Lung (tissue), 12 donors: ENCODE measurements around the gene KIFC1. TPM values are rescaled to one million over a fixed set of nuclear protein-coding genes. Genes with fewer than 3 reads are reported as not detected.

Source experiments
- ATAC-seq: fragments of 200-7000 bp; cut with Tn5 transposase; one replicate; pipeline ENCODE4 v1.9.1; 2020; ENCODE audit warnings: moderate number of reproducible peaks; ENCODE audit not compliant: insufficient read depth, low FRiP score
- DNase-seq, 3 donors: peaks; one replicate each; pipeline ENCODE4 v3.0.0-alpha.2; 2013 to 2017
- H3K27ac ChIP-seq, 2 donors: one replicate each; pipeline ENCODE4 v1.5.1; 2013; ENCODE audit warnings: mild to moderate bottlenecking in 2 of 2, moderate library complexity in 2 of 2, control low read depth in 1 of 2, inconsistent platforms in 1 of 2, low read depth in 1 of 2, low read length in 1 of 2
- H3K27me3 ChIP-seq, 3 donors: one replicate each; pipeline ENCODE4 v1.5.1; 2013; ENCODE audit warnings: low read length in 2 of 3; ENCODE audit not compliant: control insufficient read depth in 3 of 3, insufficient read depth in 3 of 3
- H3K36me3 ChIP-seq, 4 donors: one replicate each; pipeline ENCODE4 v1.5.1; 2013; ENCODE audit warnings: low read length in 4 of 4, mild to moderate bottlenecking in 1 of 4, moderate library complexity in 1 of 4; ENCODE audit not compliant: control insufficient read depth in 4 of 4, insufficient read depth in 4 of 4
- H3K4me1 ChIP-seq, 5 donors: one replicate each; pipeline ENCODE4 v1.5.1; 2013; ENCODE audit warnings: low read length in 5 of 5, mild to moderate bottlenecking in 2 of 5, moderate library complexity in 1 of 5; ENCODE audit not compliant: control insufficient read depth in 5 of 5, insufficient read depth in 5 of 5
- H3K4me3 ChIP-seq: one replicate; pipeline ENCODE4 v1.5.1; 2013; ENCODE audit warnings: mild to moderate bottlenecking, control low read depth, moderate library complexity
- H3K9ac ChIP-seq, 2 donors: one replicate each; pipeline ENCODE4 v1.5.1; 2013; ENCODE audit warnings: low read length in 2 of 2, control low read depth in 1 of 2; ENCODE audit not compliant: insufficient read depth in 1 of 2
- H3K9me3 ChIP-seq, 4 donors: one replicate each; pipeline ENCODE4 v1.5.1; 2013; ENCODE audit warnings: low read length in 3 of 4, mild to moderate bottlenecking in 1 of 4, moderate library complexity in 1 of 4; ENCODE audit not compliant: control insufficient read depth in 4 of 4, insufficient read depth in 3 of 4
- WGBS, 2 donors: extraction: QIAGEN DNeasy Blood & Tissue Kit; methylation state at CpG; one replicate each; pipeline ENCODE4 v1.1.7; 2013; 5-methylcytosine and 5-hydroxymethylcytosine counted together
- polyA plus RNA-seq, 2 donors: library from polyadenylated mRNA; stranded (reverse); fragments of 200-250 nt; gene quantifications; one replicate each; pipeline ENCODE4 v1.2.1, GENCODE V29; 2013
- total RNA-seq, 2 donors: library from RNA; depleted of rRNA in 1 of 2; stranded (reverse); fragments of >200 nt in 1 of 2; gene quantifications; one replicate each; pipeline ENCODE4 v1.2.1, GENCODE V29; 2014 to 2021
- TF ChIP-seq, protein P1 (sequence below): IDR thresholded peaks from 2 replicates; pipeline ENCODE4 v1.5.1; 2012; ENCODE audit warnings: mild to moderate bottlenecking; ENCODE audit errors: control extremely low read depth, extremely low read depth
- donor health status: control.
- donor health status: control.
- donor health status: Bipolar disorder and iron deficiency.
- donor health status: healthy.
- donor health status: DM: yes; HTN: yes; CAD: no.

The KIFC1 gene
- total and polyA plus RNA-seq, 4 donors: 2.1 to 4.4 (median 2.6) TPM

- H3K36me3 ChIP-seq: peaks cover 0 to 25% (median 10%) of the 10 kb centered on the region in 4 donors
- H3K27me3 ChIP-seq: no peaks in the 10 kb centered on the region
- H3K4me1 ChIP-seq: peaks cover 5 to 10% (median 6%) of the 10 kb centered on the region in 5 donors
- no peak for DNase-seq
- no peak overlapping the region for H3K4me3 ChIP-seq
- H3K27ac ChIP-seq: no peak overlapping the region
- H3K9me3 ChIP-seq: no peaks in the 10 kb centered on the region
- TF ChIP-seq, protein P1, sequence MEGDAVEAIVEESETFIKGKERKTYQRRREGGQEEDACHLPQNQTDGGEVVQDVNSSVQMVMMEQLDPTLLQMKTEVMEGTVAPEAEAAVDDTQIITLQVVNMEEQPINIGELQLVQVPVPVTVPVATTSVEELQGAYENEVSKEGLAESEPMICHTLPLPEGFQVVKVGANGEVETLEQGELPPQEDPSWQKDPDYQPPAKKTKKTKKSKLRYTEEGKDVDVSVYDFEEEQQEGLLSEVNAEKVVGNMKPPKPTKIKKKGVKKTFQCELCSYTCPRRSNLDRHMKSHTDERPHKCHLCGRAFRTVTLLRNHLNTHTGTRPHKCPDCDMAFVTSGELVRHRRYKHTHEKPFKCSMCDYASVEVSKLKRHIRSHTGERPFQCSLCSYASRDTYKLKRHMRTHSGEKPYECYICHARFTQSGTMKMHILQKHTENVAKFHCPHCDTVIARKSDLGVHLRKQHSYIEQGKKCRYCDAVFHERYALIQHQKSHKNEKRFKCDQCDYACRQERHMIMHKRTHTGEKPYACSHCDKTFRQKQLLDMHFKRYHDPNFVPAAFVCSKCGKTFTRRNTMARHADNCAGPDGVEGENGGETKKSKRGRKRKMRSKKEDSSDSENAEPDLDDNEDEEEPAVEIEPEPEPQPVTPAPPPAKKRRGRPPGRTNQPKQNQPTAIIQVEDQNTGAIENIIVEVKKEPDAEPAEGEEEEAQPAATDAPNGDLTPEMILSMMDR: no peak
- ATAC-seq: no peak
- no peak overlapping the region for H3K9ac ChIP-seq
- WGBS, 2 donors: 21 to 61% methylated on average over 3 of the region's 3 CpGs
Observed at GRCh38 chr6:33450434-33450833, 58.8 kb downstream of the KIFC1 start.

- TF ChIP-seq, protein P1: no peak
- DNase-seq (no peak), ATAC-seq (no peak)
- no peak overlapping the region for H3K9ac ChIP-seq
- H3K4me3 ChIP-seq: no peak overlapping the region
- peaks cover 0 to 28% (median 13%) of the 10 kb centered on the region in 4 donors for H3K36me3 ChIP-seq
- H3K27ac ChIP-seq: no peak overlapping the region
- H3K9me3 ChIP-seq: no peaks in the 10 kb centered on the region
- no peaks in the 10 kb centered on the region for H3K27me3 ChIP-seq
- peaks cover 5 to 10% (median 6%) of the 10 kb centered on the region in 5 donors for H3K4me1 ChIP-seq
- WGBS, 2 donors: 93 to 96% methylated on average over 7 to 15 of the region's 15 CpGs
Observed at GRCh38 chr6:33451606-33452005, 60.0 kb downstream of the KIFC1 start.

DNA sequence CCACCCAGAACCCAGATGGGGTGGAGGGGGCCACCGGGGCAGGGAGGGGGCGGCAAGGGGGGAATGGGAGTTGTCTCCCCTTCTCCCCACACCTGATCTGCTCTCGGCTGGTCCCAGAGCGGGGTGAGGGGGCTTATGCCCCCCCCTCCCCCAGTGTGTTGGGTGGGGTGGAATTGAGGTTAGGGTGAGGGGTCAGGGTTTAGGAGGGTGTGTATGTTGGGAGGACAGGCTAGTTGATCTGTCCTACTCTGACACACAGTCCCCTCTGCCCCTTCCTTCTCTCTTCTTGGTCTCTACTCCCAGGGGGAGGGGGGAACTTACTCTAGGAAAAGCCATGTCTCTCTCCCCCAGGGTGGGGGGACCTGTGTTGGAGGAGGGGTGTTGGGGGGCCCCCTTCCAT is 60.9 kb downstream of the KIFC1 start:
- no peaks in the 10 kb centered on the region for H3K27me3 ChIP-seq
- H3K4me3 ChIP-seq: no peak overlapping the region
- peaks cover 5 to 10% (median 6%) of the 10 kb centered on the region in 5 donors for H3K4me1 ChIP-seq
- no peak overlapping the region for H3K9ac ChIP-seq
- H3K27ac ChIP-seq: no peak overlapping the region
- TF ChIP-seq, protein P1: no peak
- DNase-seq (no peak), ATAC-seq (no peak)
- H3K36me3 ChIP-seq: peaks cover 0 to 33% (median 16%) of the 10 kb centered on the region in 4 donors
- 89 to 100% methylated on average over 1 to 4 of the region's 4 CpGs for WGBS, 2 donors
- H3K9me3 ChIP-seq: peaks cover 0 to 2% (median under 1%) of the 10 kb centered on the region in 4 donors
